HL-60 (cell line): ENCODE results near the gene P2RX3.

ENCODE experiments used
- CTCF ChIP-seq: IDR thresholded peaks from one replicate; pipeline ENCODE4 v1.5.1; 2011; ENCODE audit warnings: low read length, control low read depth, inconsistent platforms; ENCODE audit not compliant: insufficient read depth
- GABPA ChIP-seq: IDR thresholded peaks from 2 replicates; pipeline ENCODE4 v1.6.1; 2012; ENCODE audit warnings: low read depth
- POLR2AphosphoS5 ChIP-seq: IDR thresholded peaks from 2 replicates; pipeline ENCODE4 v1.6.1; 2012; ENCODE audit warnings: low read depth
- REST ChIP-seq: IDR thresholded peaks from 2 replicates; pipeline ENCODE4 v1.6.1; 2012; ENCODE audit warnings: low read depth; ENCODE audit not compliant: insufficient replicate concordance
- SPI1 ChIP-seq: IDR thresholded peaks from 2 replicates; pipeline ENCODE4 v1.6.1; 2012; ENCODE audit warnings: low read depth, mild to moderate bottlenecking, borderline replicate concordance

GRCh38 chr11:57305523-57305922 lies 32.6 kb upstream of the P2RX3 start:
- TF ChIP-seq CTCF (no peak), POLR2AphosphoS5 (no peak), REST (no peak), GABPA (no peak), SPI1 (no peak)
